ENCODE results near the gene LATS2. TPM values are rescaled to one million over a fixed set of nuclear protein-coding genes. Genes with fewer than 3 reads are reported as not detected.
A peak's percentile ranks its signal among the peaks of the same experiment; 100 is the strongest.

The LATS2 gene
- total RNA-seq, 2 experiments from 2014 or later = 11.2 to 11.8 TPM

GRCh38 chr13:20988033-20988908, 73.1 kb downstream of the LATS2 start:
- no peak overlapping the region for H3K27ac Mint-ChIP-seq
- DNase-seq = no peak
- peaks cover 12% of the 10 kb centered on the region for H3K4me1 Mint-ChIP-seq
- no peaks in the 10 kb centered on the region for H3K27me3 Mint-ChIP-seq
- no peak overlapping the region for H3K4me3 Mint-ChIP-seq
- H3K9me3 Mint-ChIP-seq = no peaks in the 10 kb centered on the region
- ChIA-PET POLR2A (no interaction called here), CTCF (no interaction called here)
- peaks cover 27% of the 10 kb centered on the region for H3K36me3 Mint-ChIP-seq (ENCODE audit: low read depth)

- Mint-ChIP-seq H3K4me3 (no peak overlapping the region), H3K4me1 (peaks cover 11% of the 10 kb centered on the region), H3K27me3 (no peaks in the 10 kb centered on the region), H3K27ac (no peak overlapping the region), H3K9me3 (no peaks in the 10 kb centered on the region), H3K36me3 (ENCODE audit: low read depth) (peaks cover 29% of the 10 kb centered on the region)
- ChIA-PET CTCF (no interaction called here), POLR2A (no interaction called here)
- DNase-seq = no peak
Observed at GRCh38 chr13:20987599-20987998, 73.8 kb downstream of the LATS2 start.

GRCh38 chr13:20984879-20985278, 76.5 kb downstream of the LATS2 start:
- Mint-ChIP-seq H3K27ac (no peak overlapping the region), H3K9me3 (no peaks in the 10 kb centered on the region), H3K27me3 (no peaks in the 10 kb centered on the region), H3K4me1 (peaks cover 11% of the 10 kb centered on the region), H3K36me3 (ENCODE audit: low read depth) (peaks cover 29% of the 10 kb centered on the region), H3K4me3 (no peak overlapping the region)
- no peak for DNase-seq
- ChIA-PET POLR2A (no interaction called here), CTCF (interaction anchor here (0.9 kb wide), 1 partner anchor 60 kb away, joined by 3 read pairs; no protein-coding TSS in a partner anchor)

- CTCF ChIA-PET = no interaction called here
Observed at GRCh38 chr13:20983386-20983785, 78.0 kb downstream of the LATS2 start.

GRCh38 chr13:20981370-20982095, 79.9 kb downstream of the LATS2 start:
- H3K4me3 Mint-ChIP-seq = no peak overlapping the region
- ChIA-PET CTCF (no interaction called here), POLR2A (no interaction called here)
- H3K9me3 Mint-ChIP-seq = no peaks in the 10 kb centered on the region
- H3K36me3 Mint-ChIP-seq (ENCODE audit: low read depth) = peaks cover 21% of the 10 kb centered on the region
- peaks cover 13% of the 10 kb centered on the region for H3K4me1 Mint-ChIP-seq
- DNase-seq = no peak
- no peaks in the 10 kb centered on the region for H3K27me3 Mint-ChIP-seq
- no peak overlapping the region for H3K27ac Mint-ChIP-seq

More at GRCh38 chr13:20983386-20983785, 78.0 kb downstream of the LATS2 start:
- H3K9me3 Mint-ChIP-seq = no peaks in the 10 kb centered on the region
- no peaks in the 10 kb centered on the region for H3K27me3 Mint-ChIP-seq
- POLR2A ChIA-PET = no interaction called here
- H3K36me3 Mint-ChIP-seq (ENCODE audit: low read depth) = peaks cover 26% of the 10 kb centered on the region
- DNase-seq = no peak
- H3K27ac Mint-ChIP-seq = no peak overlapping the region
- no peak overlapping the region for H3K4me3 Mint-ChIP-seq
- peaks cover 11% of the 10 kb centered on the region for H3K4me1 Mint-ChIP-seq

- H3K27ac Mint-ChIP-seq = no peak overlapping the region
- no peak overlapping the region for H3K4me3 Mint-ChIP-seq
- ChIA-PET CTCF (no interaction called here), POLR2A (no interaction called here)
- no peaks in the 10 kb centered on the region for H3K27me3 Mint-ChIP-seq
- H3K4me1 Mint-ChIP-seq = peaks cover 11% of the 10 kb centered on the region
- H3K36me3 Mint-ChIP-seq (ENCODE audit: low read depth) = peaks cover 18% of the 10 kb centered on the region
- no peaks in the 10 kb centered on the region for H3K9me3 Mint-ChIP-seq
- DNase-seq = no peak
Observed at GRCh38 chr13:20980899-20981298, 80.5 kb downstream of the LATS2 start.

GRCh38 chr13:20980430-20980829, 81.0 kb downstream of the LATS2 start:
- H3K36me3 Mint-ChIP-seq (ENCODE audit: low read depth) = peaks cover 19% of the 10 kb centered on the region
- CTCF ChIA-PET = no interaction called here
- no peak overlapping the region for H3K4me3 Mint-ChIP-seq
- peaks cover 9% of the 10 kb centered on the region for H3K4me1 Mint-ChIP-seq
- no peak for DNase-seq
- H3K27ac Mint-ChIP-seq = no peak overlapping the region
- H3K9me3 Mint-ChIP-seq = no peaks in the 10 kb centered on the region
- H3K27me3 Mint-ChIP-seq = no peaks in the 10 kb centered on the region
- POLR2A ChIA-PET = no interaction called here

GRCh38 chr13:20977394-20977793, 84.0 kb downstream of the LATS2 start:
- CTCF ChIA-PET = no interaction called here
- no peak for DNase-seq

GRCh38 chr13:20974981-20975585, 86.3 kb downstream of the LATS2 start:
- H3K4me3 Mint-ChIP-seq = no peak overlapping the region
- H3K27me3 Mint-ChIP-seq = no peaks in the 10 kb centered on the region
- ChIA-PET POLR2A (no interaction called here), CTCF (no interaction called here)
- no peak for DNase-seq
- no peak overlapping the region for H3K27ac Mint-ChIP-seq
- no peaks in the 10 kb centered on the region for H3K9me3 Mint-ChIP-seq
- H3K36me3 Mint-ChIP-seq (ENCODE audit: low read depth) = peaks cover 14% of the 10 kb centered on the region
- H3K4me1 Mint-ChIP-seq = peaks cover 5% of the 10 kb centered on the region

More at GRCh38 chr13:20977394-20977793, 84.0 kb downstream of the LATS2 start:
- no peak overlapping the region for H3K4me3 Mint-ChIP-seq
- peaks cover 5% of the 10 kb centered on the region for H3K4me1 Mint-ChIP-seq
- H3K36me3 Mint-ChIP-seq (ENCODE audit: low read depth) = peaks cover 19% of the 10 kb centered on the region
- H3K27ac Mint-ChIP-seq = no peak overlapping the region
- POLR2A ChIA-PET = no interaction called here
- no peaks in the 10 kb centered on the region for H3K27me3 Mint-ChIP-seq
- no peaks in the 10 kb centered on the region for H3K9me3 Mint-ChIP-seq

- Mint-ChIP-seq H3K27me3 (no peaks in the 10 kb centered on the region), H3K36me3 (ENCODE audit: low read depth) (peaks cover 14% of the 10 kb centered on the region), H3K9me3 (no peaks in the 10 kb centered on the region), H3K4me3 (no peak overlapping the region), H3K27ac (no peak overlapping the region), H3K4me1 (peaks cover 9% of the 10 kb centered on the region)
- ChIA-PET POLR2A (no interaction called here), CTCF (no interaction called here)
- DNase-seq = no peak
Observed at GRCh38 chr13:20973886-20974425, 87.4 kb downstream of the LATS2 start.

GRCh38 chr13:20972731-20973130, 88.7 kb downstream of the LATS2 start:
- H3K36me3 Mint-ChIP-seq (ENCODE audit: low read depth) = peaks cover 14% of the 10 kb centered on the region
- peaks cover 17% of the 10 kb centered on the region for H3K4me1 Mint-ChIP-seq
- no peak overlapping the region for H3K27ac Mint-ChIP-seq

GRCh38 chr13:20969182-20969581, 92.2 kb downstream of the LATS2 start:
- peaks cover 14% of the 10 kb centered on the region for H3K4me1 Mint-ChIP-seq
- CTCF ChIA-PET = no interaction called here
- peaks cover 3% of the 10 kb centered on the region for H3K36me3 Mint-ChIP-seq (ENCODE audit: low read depth)
- peak overlapping the region; percentile 19 for H3K4me3 Mint-ChIP-seq
- DNase-seq = no peak
- H3K27me3 Mint-ChIP-seq = peaks cover 6% of the 10 kb centered on the region
- H3K9me3 Mint-ChIP-seq = no peaks in the 10 kb centered on the region
- POLR2A ChIA-PET = no interaction called here
- H3K27ac Mint-ChIP-seq = peak overlapping the region; percentile 45

More at GRCh38 chr13:20972731-20973130, 88.7 kb downstream of the LATS2 start:
- H3K4me3 Mint-ChIP-seq = no peak overlapping the region
- H3K27me3 Mint-ChIP-seq = no peaks in the 10 kb centered on the region
- ChIA-PET POLR2A (no interaction called here), CTCF (no interaction called here)
- H3K9me3 Mint-ChIP-seq = no peaks in the 10 kb centered on the region
- no peak for DNase-seq

- Mint-ChIP-seq H3K27ac (peak overlapping the region; percentile 45), H3K4me3 (no peak overlapping the region), H3K36me3 (ENCODE audit: low read depth) (peaks cover under 1% of the 10 kb centered on the region), H3K27me3 (peaks cover 8% of the 10 kb centered on the region), H3K4me1 (peaks cover 14% of the 10 kb centered on the region), H3K9me3 (no peaks in the 10 kb centered on the region)
- CTCF ChIA-PET = no interaction called here
- POLR2A ChIA-PET = no interaction called here
- DNase-seq = no peak
Observed at GRCh38 chr13:20968745-20969144, 92.6 kb downstream of the LATS2 start.

Measured in activated CD4-positive, alpha-beta memory T cell treated with anti-CD3 and anti-CD28 coated beads, Interleukin-2, amount 10 ng/mL, durations not matched to agents 7 days and 5 days (primary cell).